ENCODE measurements around the gene AUNIP.

- TF ChIP-seq EP300 (IDR thresholded peaks at IDR 0.05; ENCODE audit: borderline replicate concordance) (no peak), REST (IDR thresholded peaks at IDR 0.05; ENCODE audit: low read depth) (no peak)
Observed at GRCh38 chr1:25811384-25812082, 47.7 kb downstream of the AUNIP start.
